ENCODE data around the gene KRTAP9-6.

DNA sequence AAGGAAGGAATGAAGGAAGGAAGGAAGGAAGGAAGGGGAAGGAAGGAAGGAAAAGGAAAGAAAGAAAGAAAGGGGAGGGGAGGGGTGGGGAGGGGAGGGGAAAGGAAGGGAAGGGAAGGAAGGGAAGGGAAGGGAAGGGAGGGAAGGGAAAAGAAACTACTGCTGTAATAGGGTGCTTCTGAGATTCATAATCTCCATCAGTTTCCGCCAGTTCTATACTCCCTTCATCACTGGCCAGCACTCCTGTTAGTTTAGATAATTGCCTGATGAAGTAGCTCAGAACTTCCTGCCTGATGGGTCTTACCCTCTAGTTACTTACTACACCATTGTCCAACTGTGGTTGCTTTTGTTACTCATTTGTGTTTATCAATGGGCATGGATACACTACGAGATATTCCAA, 2.0 kb upstream of the KRTAP9-6 start:
- TF ChIP-seq, protein P1, sequence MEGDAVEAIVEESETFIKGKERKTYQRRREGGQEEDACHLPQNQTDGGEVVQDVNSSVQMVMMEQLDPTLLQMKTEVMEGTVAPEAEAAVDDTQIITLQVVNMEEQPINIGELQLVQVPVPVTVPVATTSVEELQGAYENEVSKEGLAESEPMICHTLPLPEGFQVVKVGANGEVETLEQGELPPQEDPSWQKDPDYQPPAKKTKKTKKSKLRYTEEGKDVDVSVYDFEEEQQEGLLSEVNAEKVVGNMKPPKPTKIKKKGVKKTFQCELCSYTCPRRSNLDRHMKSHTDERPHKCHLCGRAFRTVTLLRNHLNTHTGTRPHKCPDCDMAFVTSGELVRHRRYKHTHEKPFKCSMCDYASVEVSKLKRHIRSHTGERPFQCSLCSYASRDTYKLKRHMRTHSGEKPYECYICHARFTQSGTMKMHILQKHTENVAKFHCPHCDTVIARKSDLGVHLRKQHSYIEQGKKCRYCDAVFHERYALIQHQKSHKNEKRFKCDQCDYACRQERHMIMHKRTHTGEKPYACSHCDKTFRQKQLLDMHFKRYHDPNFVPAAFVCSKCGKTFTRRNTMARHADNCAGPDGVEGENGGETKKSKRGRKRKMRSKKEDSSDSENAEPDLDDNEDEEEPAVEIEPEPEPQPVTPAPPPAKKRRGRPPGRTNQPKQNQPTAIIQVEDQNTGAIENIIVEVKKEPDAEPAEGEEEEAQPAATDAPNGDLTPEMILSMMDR (IDR thresholded peaks at IDR 0.05), result no peak
- no peak for TF ChIP-seq POLR2A (IDR thresholded peaks at IDR 0.05)

All from thyroid gland (tissue), 4 donors.